ENCODE measurements around the gene AFM.

GRCh38 chr4:73525611-73526010, 44.1 kb downstream of the AFM start:
- no peak for TF ChIP-seq HDGF (IDR thresholded peaks at IDR 0.05; ENCODE audit: borderline replicate concordance)
- TF ChIP-seq LEF1 (IDR thresholded peaks at IDR 0.05; ENCODE audit: borderline replicate concordance), result no peak
- TF ChIP-seq BHLHE40 (IDR thresholded peaks at IDR 0.05; ENCODE audit: borderline replicate concordance), result no peak
- no peak for TF ChIP-seq SUZ12 (IDR thresholded peaks at IDR 0.05)
- TF ChIP-seq ELF4 (IDR thresholded peaks at IDR 0.05), result no peak
- no peak for TF ChIP-seq ZNF384 (IDR thresholded peaks at IDR 0.05)
- no peak for TF ChIP-seq FOXA1 (IDR thresholded peaks at IDR 0.05)
- TF ChIP-seq PKNOX1 (IDR thresholded peaks at IDR 0.05), result no peak
- TF ChIP-seq FOXM1 (IDR thresholded peaks at IDR 0.05; ENCODE audit: borderline replicate concordance), result no peak
- TF ChIP-seq FOXK2 (IDR thresholded peaks at IDR 0.05), result no peak
- no peak for TF ChIP-seq ARNT (IDR thresholded peaks at IDR 0.05)
- no peak for TF ChIP-seq SP1 (IDR thresholded peaks at IDR 0.05)
- no peak for TF ChIP-seq NFRKB (IDR thresholded peaks at IDR 0.05)
